ENCODE results near the gene TTC29.

The TTC29 gene, protein sequence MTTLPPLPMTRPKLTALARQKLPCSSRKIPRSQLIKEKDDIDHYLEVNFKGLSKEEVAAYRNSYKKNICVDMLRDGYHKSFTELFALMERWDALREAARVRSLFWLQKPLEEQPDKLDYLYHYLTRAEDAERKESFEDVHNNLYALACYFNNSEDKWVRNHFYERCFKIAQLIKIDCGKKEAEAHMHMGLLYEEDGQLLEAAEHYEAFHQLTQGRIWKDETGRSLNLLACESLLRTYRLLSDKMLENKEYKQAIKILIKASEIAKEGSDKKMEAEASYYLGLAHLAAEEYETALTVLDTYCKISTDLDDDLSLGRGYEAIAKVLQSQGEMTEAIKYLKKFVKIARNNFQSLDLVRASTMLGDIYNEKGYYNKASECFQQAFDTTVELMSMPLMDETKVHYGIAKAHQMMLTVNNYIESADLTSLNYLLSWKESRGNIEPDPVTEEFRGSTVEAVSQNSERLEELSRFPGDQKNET

DNA sequence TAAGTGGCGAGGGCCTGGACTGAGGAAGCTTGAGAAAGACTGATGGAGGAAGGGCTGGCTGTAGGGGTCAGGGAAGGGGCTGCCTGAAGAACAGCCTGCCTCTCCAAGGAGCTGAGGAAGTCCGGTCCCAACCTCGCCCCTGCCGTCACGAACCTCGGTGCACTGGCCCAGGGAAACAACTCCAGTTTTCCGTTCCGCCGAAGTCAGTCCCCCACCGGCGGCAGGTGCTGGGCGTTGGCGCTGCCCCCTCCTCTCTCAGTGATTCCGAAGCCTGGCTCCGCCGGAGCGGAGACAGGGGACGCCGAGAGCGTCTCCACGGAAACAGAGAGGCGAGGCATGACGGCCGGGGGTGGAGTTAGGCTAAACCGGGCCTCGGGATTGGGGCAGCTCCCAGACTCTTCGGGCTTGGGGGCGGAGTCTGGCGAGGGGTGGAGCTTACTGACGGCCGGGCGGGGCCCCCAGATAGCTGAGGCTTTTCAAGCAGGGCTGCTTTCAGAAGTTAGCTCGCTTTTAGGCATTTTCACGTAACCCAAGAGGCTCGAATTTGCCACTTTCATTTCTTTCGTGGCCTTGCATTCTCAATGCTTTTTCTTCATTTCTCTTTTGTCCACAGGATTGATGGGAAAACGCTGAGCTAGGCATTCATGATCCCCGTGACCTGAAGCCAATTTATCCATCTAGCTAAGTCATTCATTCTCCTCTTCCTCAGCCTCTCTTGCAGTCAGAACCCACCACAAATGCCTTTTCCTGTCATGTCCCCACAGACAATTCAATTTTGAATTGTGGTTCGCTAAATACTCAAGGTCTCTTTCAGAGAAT lies at the start of gene TTC29:
Gene TTC29, minus strand, starts transcription at position 309 of the 819 bp plus-strand sequence. CDS start 5,969 bp downstream, outside the sequence.
- peak within 1 kb of the TSS; percentile 71 for H3K4me3 Mint-ChIP-seq
- H3K27me3 Mint-ChIP-seq: peaks cover 27% of the 10 kb centered on the region
- CTCF ChIA-PET: no interaction called here
- no peaks in the 10 kb centered on the region for H3K36me3 Mint-ChIP-seq
- no peaks in the 10 kb centered on the region for H3K9me3 Mint-ChIP-seq
- H3K27ac Mint-ChIP-seq: no peak within 1 kb of the TSS
- H3K4me1 Mint-ChIP-seq: peaks cover 21% of the 10 kb centered on the region
- peak; percentile 90 for DNase-seq

DNA sequence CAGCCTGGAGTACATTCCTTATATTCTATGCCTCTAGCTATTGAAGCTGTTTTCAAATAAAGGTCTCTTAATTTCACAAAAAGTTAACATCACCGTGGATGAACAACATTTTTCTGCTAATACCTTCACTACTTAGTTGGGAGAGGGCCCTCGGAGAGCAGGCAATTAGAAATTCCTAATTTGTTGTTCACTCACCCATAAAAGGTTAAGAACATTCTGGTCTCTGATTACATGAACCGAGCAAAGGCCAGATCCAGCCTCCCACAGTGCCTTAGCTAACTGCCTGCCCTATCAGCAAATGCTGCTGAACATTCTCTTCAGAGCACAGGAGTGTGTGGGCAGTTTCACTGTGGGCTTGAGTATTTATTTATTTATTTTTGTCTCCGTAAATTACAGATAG lies 36.0 kb upstream of the TTC29 start:
- no peak overlapping the region for H3K4me3 Mint-ChIP-seq

DNA sequence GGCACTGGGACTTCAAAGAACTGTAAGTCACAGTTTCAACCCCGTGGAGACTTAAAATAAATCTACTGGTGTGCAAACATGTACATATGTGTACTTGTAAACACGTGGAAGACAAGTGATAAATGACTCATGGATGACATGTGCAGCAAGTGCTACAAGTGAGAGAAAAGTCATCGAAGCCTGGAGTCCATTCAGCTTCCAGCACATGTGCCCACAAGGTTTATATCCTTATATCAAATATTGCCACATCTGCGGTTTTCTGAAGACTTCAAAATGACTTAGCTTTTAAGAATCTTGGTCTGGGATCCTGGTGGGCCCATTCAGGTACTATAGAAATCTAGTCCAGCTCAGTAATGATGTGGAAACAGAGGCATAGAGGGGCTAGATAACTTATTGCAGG lies 33.0 kb upstream of the TTC29 start:
- H3K27ac Mint-ChIP-seq: no peak overlapping the region
- no peaks in the 10 kb centered on the region for H3K27me3 Mint-ChIP-seq
- no peaks in the 10 kb centered on the region for H3K4me1 Mint-ChIP-seq
- no peaks in the 10 kb centered on the region for H3K36me3 Mint-ChIP-seq
- DNase-seq: no peak
- H3K4me3 Mint-ChIP-seq: no peak overlapping the region
- no peaks in the 10 kb centered on the region for H3K9me3 Mint-ChIP-seq
- CTCF ChIA-PET: no interaction called here

More for the DNA sequence above, 36.0 kb upstream of the TTC29 start:
- no peaks in the 10 kb centered on the region for H3K9me3 Mint-ChIP-seq
- no peaks in the 10 kb centered on the region for H3K4me1 Mint-ChIP-seq
- no peaks in the 10 kb centered on the region for H3K36me3 Mint-ChIP-seq
- no peaks in the 10 kb centered on the region for H3K27me3 Mint-ChIP-seq
- H3K27ac Mint-ChIP-seq: no peak overlapping the region
- CTCF ChIA-PET: no interaction called here
- no peak for DNase-seq

DNA sequence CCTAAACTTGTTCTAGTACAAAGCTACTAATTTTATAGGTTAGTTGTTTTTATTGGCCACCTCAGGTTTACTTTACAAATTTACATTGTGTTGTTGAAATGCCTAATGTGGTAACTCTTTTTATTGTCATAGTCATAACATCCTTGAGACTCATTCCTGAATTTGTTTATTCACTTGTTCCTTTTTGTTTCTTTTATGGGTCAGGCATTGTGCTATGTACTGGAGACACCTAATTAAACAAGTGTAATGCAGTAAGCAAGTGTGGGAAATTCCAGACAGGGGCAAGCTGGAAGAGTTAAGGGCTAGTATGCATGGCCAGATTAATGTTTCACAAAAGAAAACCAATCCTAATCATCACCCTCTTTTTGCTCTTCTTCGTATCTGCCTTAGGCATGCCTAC lies 30.5 kb upstream of the TTC29 start:
- Mint-ChIP-seq H3K9me3 (no peaks in the 10 kb centered on the region), H3K27ac (no peak overlapping the region), H3K27me3 (no peaks in the 10 kb centered on the region), H3K4me1 (no peaks in the 10 kb centered on the region), H3K36me3 (no peaks in the 10 kb centered on the region), H3K4me3 (no peak overlapping the region)
- no peak for DNase-seq
- CTCF ChIA-PET: no interaction called here

GRCh38 chr4:146975527-146975926 lies 29.9 kb upstream of the TTC29 start:
- no peak for DNase-seq
- H3K27ac Mint-ChIP-seq: no peak overlapping the region
- no peaks in the 10 kb centered on the region for H3K4me1 Mint-ChIP-seq
- no peaks in the 10 kb centered on the region for H3K36me3 Mint-ChIP-seq
- CTCF ChIA-PET: no interaction called here
- H3K27me3 Mint-ChIP-seq: no peaks in the 10 kb centered on the region
- H3K9me3 Mint-ChIP-seq: no peaks in the 10 kb centered on the region
- no peak overlapping the region for H3K4me3 Mint-ChIP-seq

GRCh38 chr4:146975036-146975435 lies 29.4 kb upstream of the TTC29 start:
- no peak overlapping the region for H3K27ac Mint-ChIP-seq
- H3K9me3 Mint-ChIP-seq: no peaks in the 10 kb centered on the region
- no peaks in the 10 kb centered on the region for H3K27me3 Mint-ChIP-seq
- no peaks in the 10 kb centered on the region for H3K36me3 Mint-ChIP-seq
- CTCF ChIA-PET: no interaction called here
- no peak overlapping the region for H3K4me3 Mint-ChIP-seq
- DNase-seq: no peak
- no peaks in the 10 kb centered on the region for H3K4me1 Mint-ChIP-seq

DNA sequence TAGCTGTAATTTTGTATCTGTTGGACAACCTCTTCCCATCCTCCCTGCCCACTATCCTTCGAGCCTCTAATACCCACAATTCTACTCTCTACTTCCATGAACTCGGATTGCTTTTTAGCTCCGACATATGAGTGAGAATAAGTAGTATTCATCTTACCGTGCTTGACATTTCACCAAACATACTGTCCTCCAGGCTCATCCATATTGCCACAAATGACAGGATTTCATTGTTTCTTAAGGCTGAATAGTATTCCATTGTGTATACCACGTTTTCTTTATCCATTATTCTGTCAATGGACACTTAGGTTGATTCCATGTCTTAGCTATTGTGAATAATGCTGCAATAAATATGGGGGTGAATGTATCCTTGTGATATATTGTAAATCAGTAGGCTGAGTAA lies 26.4 kb upstream of the TTC29 start:
- CTCF ChIA-PET: no interaction called here
- H3K27me3 Mint-ChIP-seq: no peaks in the 10 kb centered on the region
- H3K36me3 Mint-ChIP-seq: no peaks in the 10 kb centered on the region
- no peaks in the 10 kb centered on the region for H3K9me3 Mint-ChIP-seq
- no peak overlapping the region for H3K4me3 Mint-ChIP-seq
- no peak overlapping the region for H3K27ac Mint-ChIP-seq
- no peaks in the 10 kb centered on the region for H3K4me1 Mint-ChIP-seq
- DNase-seq: no peak

- Mint-ChIP-seq H3K27me3 (no peaks in the 10 kb centered on the region), H3K9me3 (no peaks in the 10 kb centered on the region), H3K4me1 (no peaks in the 10 kb centered on the region), H3K4me3 (no peak overlapping the region), H3K36me3 (no peaks in the 10 kb centered on the region), H3K27ac (no peak overlapping the region)
- DNase-seq: no peak
- CTCF ChIA-PET: no interaction called here
These were observed 23.5 kb upstream of the TTC29 start for GRCh38 chr4:146969126-146969525.

DNA sequence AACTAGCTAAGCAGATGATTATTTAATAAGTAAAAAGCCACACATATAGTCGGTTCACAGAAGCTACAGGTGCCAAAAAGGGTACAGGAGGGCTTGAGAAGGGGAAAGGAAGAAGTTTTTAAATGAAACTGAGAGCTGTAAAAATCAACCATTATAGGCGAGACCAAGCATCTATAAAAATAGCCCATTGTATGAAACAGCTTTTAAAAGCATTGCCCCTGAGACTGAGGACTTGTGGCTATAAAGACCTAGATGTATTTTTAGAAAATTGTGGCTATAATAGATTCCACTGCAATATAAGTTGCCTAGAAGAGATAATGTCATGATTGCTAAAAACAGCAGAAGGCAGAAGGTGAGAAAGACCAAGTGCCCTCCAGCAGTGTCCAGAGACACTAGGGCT lies 15.0 kb upstream of the TTC29 start:
- peaks cover 3% of the 10 kb centered on the region for H3K27me3 Mint-ChIP-seq
- no peak for DNase-seq
- no peaks in the 10 kb centered on the region for H3K9me3 Mint-ChIP-seq
- H3K27ac Mint-ChIP-seq: no peak overlapping the region
- CTCF ChIA-PET: no interaction called here
- no peaks in the 10 kb centered on the region for H3K4me1 Mint-ChIP-seq
- no peak overlapping the region for H3K4me3 Mint-ChIP-seq
- H3K36me3 Mint-ChIP-seq: no peaks in the 10 kb centered on the region

DNA sequence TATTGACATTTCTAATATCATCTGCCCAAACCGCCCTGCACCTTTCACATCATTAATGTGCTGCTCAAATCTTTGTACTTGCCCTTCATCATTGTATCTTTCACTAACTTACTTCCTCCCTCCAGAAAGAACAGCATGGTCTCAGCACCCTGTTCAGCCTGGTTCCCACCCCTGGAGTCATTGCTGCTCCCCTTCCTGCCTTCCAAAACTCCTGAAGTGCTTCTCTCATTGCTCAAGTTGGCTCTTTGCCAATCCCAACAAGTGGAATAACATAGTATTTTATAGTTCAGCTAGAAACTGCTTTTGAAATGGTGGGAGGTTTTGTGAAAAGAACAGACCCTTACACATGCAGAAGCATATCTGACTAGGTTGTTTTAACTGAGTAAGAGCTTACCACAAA lies 14.0 kb upstream of the TTC29 start:
- Mint-ChIP-seq H3K27ac (no peak overlapping the region), H3K4me1 (no peaks in the 10 kb centered on the region), H3K27me3 (peaks cover 7% of the 10 kb centered on the region), H3K36me3 (no peaks in the 10 kb centered on the region), H3K9me3 (no peaks in the 10 kb centered on the region), H3K4me3 (no peak overlapping the region)
- CTCF ChIA-PET: no interaction called here
- DNase-seq: no peak

- H3K36me3 Mint-ChIP-seq: no peaks in the 10 kb centered on the region
- H3K4me3 Mint-ChIP-seq: no peak overlapping the region
- no peak for DNase-seq
- no peaks in the 10 kb centered on the region for H3K4me1 Mint-ChIP-seq
- no peaks in the 10 kb centered on the region for H3K9me3 Mint-ChIP-seq
- peaks cover 14% of the 10 kb centered on the region for H3K27me3 Mint-ChIP-seq
- CTCF ChIA-PET: no interaction called here
- H3K27ac Mint-ChIP-seq: no peak overlapping the region
These were observed 11.6 kb upstream of the TTC29 start for GRCh38 chr4:146957237-146957636.

DNA sequence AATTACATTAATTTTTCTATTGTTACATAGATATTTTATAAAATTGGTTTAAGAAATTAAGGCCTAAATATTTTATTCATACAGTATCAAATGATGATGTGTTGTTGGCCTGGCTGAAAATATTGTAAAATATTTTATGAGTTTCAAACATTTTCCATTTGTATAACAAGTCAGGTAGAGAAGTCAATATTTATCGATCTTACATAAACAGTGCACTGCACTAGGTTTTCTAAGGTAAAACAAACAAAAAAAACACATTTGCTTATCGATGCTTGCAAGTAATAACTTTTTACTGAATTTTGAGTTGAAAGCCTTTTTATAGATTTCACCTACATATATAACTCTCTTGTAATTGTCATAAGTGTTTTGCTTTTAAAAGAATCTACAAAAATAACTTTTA lies 7.2 kb upstream of the TTC29 start:
- H3K4me1 Mint-ChIP-seq: no peaks in the 10 kb centered on the region

GRCh38 chr4:146949559-146949958 lies 3.9 kb upstream of the TTC29 start:
- no peak overlapping the region for H3K4me3 Mint-ChIP-seq
- no peak for DNase-seq
- peaks cover 24% of the 10 kb centered on the region for H3K27me3 Mint-ChIP-seq
- no peaks in the 10 kb centered on the region for H3K36me3 Mint-ChIP-seq
- H3K4me1 Mint-ChIP-seq: peaks cover 21% of the 10 kb centered on the region
- H3K27ac Mint-ChIP-seq: no peak overlapping the region
- no peaks in the 10 kb centered on the region for H3K9me3 Mint-ChIP-seq
- CTCF ChIA-PET: no interaction called here

More for the DNA sequence above, 7.2 kb upstream of the TTC29 start:
- CTCF ChIA-PET: no interaction called here
- peaks cover 11% of the 10 kb centered on the region for H3K27me3 Mint-ChIP-seq
- H3K4me3 Mint-ChIP-seq: no peak overlapping the region
- no peaks in the 10 kb centered on the region for H3K9me3 Mint-ChIP-seq
- DNase-seq: no peak
- no peaks in the 10 kb centered on the region for H3K36me3 Mint-ChIP-seq
- no peak overlapping the region for H3K27ac Mint-ChIP-seq

GRCh38 chr4:146943691-146944375 lies 1.8 kb downstream of the TTC29 start:
- Mint-ChIP-seq H3K27ac (no peak overlapping the region), H3K4me1 (peaks cover 21% of the 10 kb centered on the region), H3K36me3 (no peaks in the 10 kb centered on the region), H3K9me3 (no peaks in the 10 kb centered on the region), H3K27me3 (peaks cover 27% of the 10 kb centered on the region), H3K4me3 (no peak overlapping the region)
- CTCF ChIA-PET: no interaction called here
- no peak for DNase-seq
